NOMO-1 treated with dmso at 0.1 percent for 144 hours (cell line): ENCODE data around the gene VTA1.
"Not testable (repeated sequence)": the region's sequence is repeated elsewhere in the genome, so short reads cannot be mapped to it uniquely, and the experiment has no call there.

Experiments
- DNase-seq: peaks from one replicate; lab custom pipeline; 2025; ENCODE audit not compliant: unreplicated experiment; lab: John Stamatoyannopoulos, UW

The VTA1 gene

GRCh38 chr6:142223938-142224337, 76.9 kb downstream of the VTA1 start:
- DNase-seq: no peak

GRCh38 chr6:142225115-142225514, 78.1 kb downstream of the VTA1 start:
- no peak for DNase-seq

- no peak for DNase-seq
These were observed 78.5 kb downstream of the VTA1 start for GRCh38 chr6:142225552-142225951.

- DNase-seq: no peak
These were observed 79.7 kb downstream of the VTA1 start for GRCh38 chr6:142226731-142227130.

- DNase-seq: not testable (repeated sequence)
These were observed 82.6 kb downstream of the VTA1 start for GRCh38 chr6:142229518-142230270.

- DNase-seq: not testable (repeated sequence)
These were observed 85.4 kb downstream of the VTA1 start for GRCh38 chr6:142232206-142233044.

DNA sequence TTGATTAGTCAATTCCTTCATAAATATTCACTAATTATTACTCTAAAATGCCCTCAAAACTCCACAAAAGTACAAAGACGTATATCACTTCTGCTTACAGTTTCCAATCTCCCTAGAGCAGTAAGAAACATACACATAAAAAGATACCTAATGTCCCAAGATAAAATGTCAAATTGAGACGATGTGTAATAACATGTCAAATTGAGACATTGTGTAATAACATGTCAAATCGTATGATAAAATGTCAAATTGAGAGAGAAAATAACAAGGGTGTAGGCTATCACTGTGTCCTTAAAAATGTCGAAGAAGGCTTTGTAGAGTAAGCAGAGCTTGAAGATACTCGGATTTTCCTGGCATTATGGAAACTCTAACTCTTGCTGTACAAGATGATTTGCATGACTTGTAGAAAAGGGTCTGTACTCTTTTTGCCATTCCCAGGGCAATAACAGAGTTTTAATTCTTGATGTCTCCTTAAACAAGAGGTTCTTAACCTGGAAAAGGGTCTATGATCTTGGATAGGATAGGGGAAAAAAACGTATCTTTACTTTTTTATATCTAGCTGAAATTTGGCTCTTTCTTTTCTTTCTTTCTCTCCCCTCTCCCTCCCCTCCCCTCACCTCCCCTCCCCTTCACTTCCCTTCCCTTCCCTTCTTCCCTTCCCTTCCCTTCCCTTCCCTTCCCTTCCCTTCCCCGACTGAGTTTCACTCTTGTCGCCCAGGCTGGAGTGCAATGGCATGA, 87.1 kb downstream of the VTA1 start:
- DNase-seq: no peak

DNA sequence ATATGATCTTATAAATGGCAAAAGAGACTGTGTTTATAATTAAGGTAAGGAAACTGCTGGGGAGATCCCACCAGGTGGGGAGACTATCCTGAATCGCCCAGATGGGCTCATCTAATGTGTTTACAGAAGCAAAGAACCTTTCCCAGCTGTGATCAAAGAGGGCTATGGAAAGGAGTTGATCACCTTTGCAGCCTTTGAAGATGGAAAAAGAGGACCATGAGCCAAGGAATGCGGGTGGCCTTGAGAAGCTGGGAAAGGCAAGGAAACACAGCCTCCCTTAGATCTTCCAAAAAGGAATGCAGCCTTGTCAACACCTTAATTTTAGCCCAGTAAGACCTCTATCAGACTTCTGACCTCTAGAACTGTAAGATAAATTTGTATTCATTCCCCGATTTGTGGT, 88.2 kb downstream of the VTA1 start:
- DNase-seq: no peak

GRCh38 chr6:142235791-142236190, 88.7 kb downstream of the VTA1 start:
- no peak for DNase-seq

DNA sequence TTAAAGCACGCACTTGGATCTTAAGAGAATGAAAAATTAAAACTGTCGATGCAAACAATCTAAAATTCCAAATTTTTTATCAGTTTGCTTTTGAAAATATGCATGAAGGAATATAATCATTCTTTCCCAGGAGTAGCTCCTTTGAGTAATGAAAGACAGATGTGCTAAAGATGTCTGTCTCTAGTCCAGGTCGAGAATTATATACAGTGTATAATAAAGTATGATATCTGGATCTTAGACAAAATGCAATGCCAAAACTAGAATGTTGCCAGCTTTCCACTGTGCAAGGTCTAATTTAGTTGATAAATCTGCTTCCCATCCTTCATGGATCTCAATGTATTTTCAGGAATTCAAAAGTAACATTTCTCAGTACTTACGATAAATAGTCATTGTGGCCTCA, 89.6 kb downstream of the VTA1 start:
- no peak for DNase-seq

DNA sequence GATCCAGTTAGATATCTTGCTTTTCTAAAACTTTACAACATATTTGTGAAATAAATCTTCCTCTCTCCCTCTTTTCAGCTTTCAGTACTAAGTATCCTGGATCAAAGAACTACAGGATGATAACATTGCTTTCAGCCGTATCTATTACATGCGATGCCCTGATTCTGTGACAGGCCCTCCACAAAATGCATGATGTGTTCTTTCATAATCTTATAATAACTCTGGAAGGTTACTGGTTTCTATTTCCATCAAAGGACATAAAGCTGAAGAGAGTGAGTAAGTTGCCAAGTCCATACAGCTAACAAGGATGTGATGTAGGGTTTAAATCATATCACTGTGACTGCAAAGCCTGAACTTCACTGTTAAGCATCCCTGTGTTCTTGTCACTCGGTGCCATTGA, 91.8 kb downstream of the VTA1 start:
- DNase-seq: no peak

DNA sequence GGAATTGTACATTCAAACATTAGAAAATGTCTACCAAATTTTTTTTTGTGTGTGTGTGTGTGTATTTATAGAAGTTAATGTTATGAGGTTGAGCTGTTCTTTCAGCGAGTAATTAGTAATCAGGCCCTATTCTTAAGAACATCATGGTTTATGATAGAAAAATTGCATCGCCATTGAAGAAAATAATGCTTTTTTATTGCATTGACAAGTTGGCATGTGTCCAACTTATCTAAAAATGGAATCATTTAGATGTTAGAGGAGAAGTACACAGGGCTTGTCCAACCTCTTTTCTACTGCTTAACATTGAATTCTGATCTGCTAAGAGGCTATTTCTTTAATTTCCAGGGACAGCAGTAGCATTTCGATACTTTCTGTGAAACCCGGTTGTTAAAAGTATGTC, 93.1 kb downstream of the VTA1 start:
- no peak for DNase-seq

GRCh38 chr6:142241061-142241460, 94.0 kb downstream of the VTA1 start:
- DNase-seq: no peak

DNA sequence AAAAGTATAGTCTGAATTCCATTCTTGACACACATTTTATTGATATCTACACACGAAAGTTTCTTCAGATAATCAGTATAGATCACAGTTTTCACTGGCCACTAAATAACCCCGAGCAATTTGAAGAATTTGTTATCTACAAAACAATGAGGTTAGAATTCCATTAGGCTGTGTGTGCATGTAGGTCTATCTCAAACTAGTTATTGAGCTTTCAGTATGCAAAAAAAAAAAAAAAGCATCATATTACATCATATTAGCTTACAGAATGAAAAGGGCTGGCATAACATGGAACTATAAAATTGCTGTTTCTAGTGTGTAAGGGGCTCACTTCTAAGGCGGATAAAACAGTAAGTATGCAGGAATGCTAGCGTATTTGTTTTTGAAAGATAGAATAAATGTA, 95.2 kb downstream of the VTA1 start:
- DNase-seq: no peak

- DNase-seq: no peak
These were observed 99.9 kb downstream of the VTA1 start for GRCh38 chr6:142246960-142247359.

- no peak for DNase-seq
These were observed 102.2 kb downstream of the VTA1 start for GRCh38 chr6:142249266-142249665.

- no peak for DNase-seq
These were observed 104.9 kb downstream of the VTA1 start for GRCh38 chr6:142251930-142252445.

DNA sequence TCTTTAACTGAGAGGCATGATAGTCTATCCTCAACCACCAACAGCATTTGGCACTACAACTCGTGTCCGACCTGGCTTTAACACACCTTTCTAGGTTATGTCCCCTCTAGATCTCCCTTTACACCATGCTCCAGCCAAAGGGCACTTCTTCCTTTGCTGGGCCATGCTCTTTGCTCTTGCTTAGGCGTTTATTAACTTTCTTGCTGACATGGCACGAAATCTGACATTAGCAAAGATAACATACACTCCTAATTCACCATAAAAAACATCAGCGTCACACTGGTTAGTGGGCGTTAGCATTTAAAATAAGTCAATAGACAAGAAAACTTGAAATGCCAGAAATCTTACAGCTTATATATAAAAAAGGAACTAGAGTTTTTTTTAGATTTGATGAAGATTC, 107.5 kb downstream of the VTA1 start:
- no peak for DNase-seq

DNA sequence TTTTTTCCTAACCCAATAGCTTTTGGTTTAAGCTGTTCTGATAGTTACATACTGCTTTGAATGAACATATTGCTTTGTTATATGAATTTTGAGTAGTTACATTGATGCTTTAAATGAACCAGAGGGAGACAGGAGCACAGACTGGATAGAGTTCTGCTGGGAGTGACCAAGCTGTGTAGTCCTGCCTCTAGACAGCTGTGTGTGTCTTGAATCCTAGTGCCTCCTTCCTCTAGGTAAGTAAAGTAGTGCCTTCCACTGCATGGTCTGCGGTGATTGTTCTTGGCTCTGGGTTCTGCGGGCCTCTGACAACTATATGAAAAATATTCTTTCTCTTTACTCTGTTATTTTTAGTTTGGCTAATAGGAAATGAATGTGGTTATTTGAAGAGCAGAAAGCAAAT, 108.7 kb downstream of the VTA1 start:
- no peak for DNase-seq

DNA sequence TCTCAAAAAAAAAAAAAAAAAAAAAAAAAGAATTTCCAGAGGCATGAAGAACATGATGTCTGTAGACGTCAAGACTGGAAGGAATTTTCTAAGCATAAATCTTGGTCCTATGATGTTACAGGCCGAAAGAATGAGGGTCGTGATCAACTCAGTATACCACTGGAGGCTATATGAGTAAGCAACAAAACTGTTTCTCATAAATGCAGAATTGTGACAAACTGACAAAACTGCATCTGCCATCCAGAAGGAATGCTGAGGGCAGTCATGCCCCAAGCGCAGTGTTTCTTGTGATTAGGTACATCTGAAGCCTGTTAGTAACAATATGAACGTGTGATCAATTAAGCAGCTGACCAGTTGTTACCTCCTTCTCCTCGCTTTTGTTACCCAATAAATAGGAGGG, 111.2 kb downstream of the VTA1 start:
- DNase-seq: no peak

DNA sequence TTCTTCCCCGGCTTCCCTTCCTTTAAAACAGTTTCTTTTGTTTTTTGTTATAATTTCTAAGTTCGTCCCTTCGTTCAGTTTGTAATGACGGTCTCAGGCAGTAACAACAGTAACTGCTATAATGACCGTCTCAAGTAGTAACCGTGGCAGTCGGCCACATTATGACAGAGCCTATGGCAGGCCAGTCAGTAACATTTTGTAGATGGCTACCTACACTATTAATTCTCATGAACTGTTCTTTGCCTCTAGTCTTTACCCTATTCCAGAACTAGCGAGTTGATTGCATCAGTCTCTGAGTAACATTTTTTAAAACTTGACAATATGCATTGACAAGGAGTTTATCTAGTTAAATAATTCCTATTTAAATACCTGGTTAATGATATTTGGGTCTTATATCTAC, 111.7 kb downstream of the VTA1 start:
- no peak for DNase-seq

DNA sequence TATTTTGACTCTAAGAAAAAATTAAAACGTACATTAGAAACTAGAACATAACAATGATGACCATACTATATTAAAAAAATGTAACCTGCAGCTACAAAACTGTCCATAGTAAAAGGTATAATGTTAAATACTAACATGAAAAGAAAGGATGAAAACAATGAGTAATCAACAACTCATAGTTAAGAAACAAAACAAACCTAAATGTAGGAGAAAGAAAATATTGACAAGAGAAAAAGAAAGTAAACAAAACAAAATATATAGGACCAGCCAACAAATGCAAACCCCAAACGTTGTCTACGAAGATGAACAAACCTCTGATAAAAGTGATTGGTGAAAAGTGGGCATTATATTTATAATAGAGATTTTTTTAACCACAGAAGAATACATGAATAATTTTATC, 113.7 kb downstream of the VTA1 start:
- no peak for DNase-seq
